ENCODE measurements around the gene APBA2. TPM values are rescaled to one million over a fixed set of nuclear protein-coding genes. Genes with fewer than 3 reads are reported as not detected.

The APBA2 gene
- total and polyA plus RNA-seq, 7 donors: 0.06 to 0.36 (median 0.08) TPM; not detected in 2

GRCh38 chr15:29117778-29118177 lies 232.0 kb downstream of the APBA2 start:
- Histone ChIP-seq H3K4me3 (no peak overlapping the region), H3K27me3 (ENCODE audit: insufficient read depth in 3 of 3, low read length in 2 of 3) (peaks cover 0 to 26% (median 11%) of the 10 kb centered on the region in 3 donors), H3K36me3 (ENCODE audit: insufficient read depth in 1 of 2, low read depth in 1 of 2) (no peaks in the 10 kb centered on the region), H3K9me3 (no peaks in the 10 kb centered on the region), H3K27ac (no peak overlapping the region), H3K4me1 (no peaks in the 10 kb centered on the region)
- DNase-seq (no peak), ATAC-seq (no peak)
- intact Hi-C loops (cut with DNase I): no loop called here
- TF ChIP-seq CTCF (IDR thresholded peaks at IDR 0.05): no peak
- 66 to 76% (median 72%) methylated on average over 20 of the region's 20 CpGs for WGBS, 3 donors

GRCh38 chr15:29119847-29120246 lies 234.1 kb downstream of the APBA2 start:
- Histone ChIP-seq H3K27me3 (ENCODE audit: insufficient read depth in 3 of 3, low read length in 2 of 3) (peaks cover 0 to 19% (median 11%) of the 10 kb centered on the region in 3 donors), H3K4me3 (no peak overlapping the region), H3K36me3 (ENCODE audit: insufficient read depth in 1 of 2, low read depth in 1 of 2) (no peaks in the 10 kb centered on the region), H3K4me1 (no peaks in the 10 kb centered on the region), H3K27ac (no peak overlapping the region), H3K9me3 (no peaks in the 10 kb centered on the region)
- 43 to 57% (median 53%) methylated on average over 8 of the region's 8 CpGs for WGBS, 3 donors
- TF ChIP-seq CTCF (IDR thresholded peaks at IDR 0.05): no peak
- intact Hi-C loops (cut with DNase I): no loop called here
- DNase-seq (no peak), ATAC-seq (no peak)

- no peaks in the 10 kb centered on the region for H3K4me1 ChIP-seq
- no peak overlapping the region for H3K4me3 ChIP-seq
- H3K9me3 ChIP-seq: no peaks in the 10 kb centered on the region
- no peak overlapping the region for H3K27ac ChIP-seq
- WGBS, 3 donors: 61 to 84% (median 66%) methylated on average over 19 to 20 of the region's 20 CpGs
- TF ChIP-seq CTCF (IDR thresholded peaks at IDR 0.05): no peak
- H3K27me3 ChIP-seq (ENCODE audit: insufficient read depth in 3 of 3, low read length in 2 of 3): peaks cover 0 to 12% (median 6%) of the 10 kb centered on the region in 3 donors
- ATAC-seq (no peak), DNase-seq (peak in 1 of 2 donors; percentile 19)
- no peaks in the 10 kb centered on the region for H3K36me3 ChIP-seq (ENCODE audit: insufficient read depth in 1 of 2, low read depth in 1 of 2)
- intact Hi-C loops (cut with DNase I): no loop called here
These were observed 235.0 kb downstream of the APBA2 start for GRCh38 chr15:29120593-29121368.

GRCh38 chr15:29121369-29121656 lies 235.5 kb downstream of the APBA2 start:
- DNase-seq (peak in 1 of 2 donors; percentile 14), ATAC-seq (no peak)
- Histone ChIP-seq H3K4me1 (no peaks in the 10 kb centered on the region), H3K4me3 (no peak overlapping the region), H3K36me3 (ENCODE audit: insufficient read depth in 1 of 2, low read depth in 1 of 2) (no peaks in the 10 kb centered on the region), H3K27ac (no peak overlapping the region), H3K9me3 (no peaks in the 10 kb centered on the region), H3K27me3 (ENCODE audit: insufficient read depth in 3 of 3, low read length in 2 of 3) (peaks cover 0 to 9% (median 3%) of the 10 kb centered on the region in 3 donors)
- WGBS, 3 donors: 81 to 91% (median 81%) methylated on average over 7 of the region's 7 CpGs
- intact Hi-C loops (cut with DNase I): no loop called here
- TF ChIP-seq CTCF (IDR thresholded peaks at IDR 0.05): no peak

GRCh38 chr15:29121907-29122306 lies 236.1 kb downstream of the APBA2 start:
- Histone ChIP-seq H3K4me3 (no peak overlapping the region), H3K9me3 (no peaks in the 10 kb centered on the region), H3K4me1 (no peaks in the 10 kb centered on the region), H3K27me3 (ENCODE audit: insufficient read depth in 3 of 3, low read length in 2 of 3) (peaks cover 0 to 5% (median 3%) of the 10 kb centered on the region in 3 donors), H3K27ac (no peak overlapping the region), H3K36me3 (ENCODE audit: insufficient read depth in 1 of 2, low read depth in 1 of 2) (no peaks in the 10 kb centered on the region)
- TF ChIP-seq CTCF (IDR thresholded peaks at IDR 0.05): no peak
- DNase-seq (peak in 1 of 2 donors; percentile 30), ATAC-seq (no peak)
- WGBS, 3 donors: 74 to 87% (median 75%) methylated on average over 9 of the region's 9 CpGs
- intact Hi-C loops (cut with DNase I): no loop called here

All from psoas muscle (tissue), 8 donors.